Germinal center (tissue), 1 donor: ENCODE data around the gene PTDSS2.
A peak's percentile ranks its signal among the peaks of the same experiment; 100 is the strongest.
"Not testable (repeated sequence)": the region's sequence is repeated elsewhere in the genome, so short reads cannot be mapped to it uniquely, and the experiment has no call there.

Experiments used
- DNase-seq: peaks from one replicate; pipeline ENCODE4 v3.0.0; 2012; ENCODE audit warnings: mixed read lengths, low spot score

PTDSS2 gene

GRCh38 chr11:506238-506994 is 56.3 kb downstream of the PTDSS2 start:
- DNase-seq = peak; percentile 97

DNA sequence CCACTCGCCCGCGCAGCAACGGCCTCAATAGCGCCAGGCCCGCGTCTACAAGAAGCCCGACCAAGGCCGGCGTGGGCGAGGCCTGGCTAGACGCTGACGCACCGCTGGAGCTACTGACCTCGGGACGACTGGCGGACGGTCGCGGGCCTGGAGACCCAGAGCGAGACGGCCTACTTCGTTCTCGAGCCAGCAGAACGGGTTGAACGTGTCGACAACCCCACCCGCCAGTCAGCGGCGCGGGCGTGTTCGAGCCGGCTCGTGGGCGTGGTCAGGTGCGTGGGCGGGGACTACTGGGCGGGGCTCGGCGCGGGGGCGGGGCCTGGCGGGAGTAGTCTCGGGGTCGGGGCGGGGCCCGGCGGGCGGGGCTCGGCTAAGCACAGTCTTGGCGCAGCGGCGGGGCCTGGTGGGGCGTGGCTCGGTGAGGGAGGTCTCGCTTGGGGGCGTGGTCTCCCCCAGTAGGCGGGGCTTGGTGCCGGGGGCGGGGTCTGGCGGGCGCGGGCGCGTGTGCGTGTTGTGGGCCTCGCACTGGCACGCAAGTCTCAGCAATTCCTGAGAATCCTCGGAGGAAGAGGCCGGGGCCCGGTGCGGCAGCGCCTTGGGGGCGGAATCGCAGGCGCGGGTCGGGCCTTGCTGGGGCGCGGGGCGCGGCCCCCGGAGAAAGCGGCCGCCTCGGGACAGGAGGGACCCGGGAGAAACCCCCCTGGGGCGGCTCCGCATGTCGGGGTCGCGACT is 57.1 kb downstream of the PTDSS2 start, which contains the start of gene RNH1:
Gene RNH1 (minus strand): TSS at position 248 of the 732 bp plus-strand sequence. CDS start 5,080 bp downstream, outside the sequence.
- peak; percentile 99 for DNase-seq

DNA sequence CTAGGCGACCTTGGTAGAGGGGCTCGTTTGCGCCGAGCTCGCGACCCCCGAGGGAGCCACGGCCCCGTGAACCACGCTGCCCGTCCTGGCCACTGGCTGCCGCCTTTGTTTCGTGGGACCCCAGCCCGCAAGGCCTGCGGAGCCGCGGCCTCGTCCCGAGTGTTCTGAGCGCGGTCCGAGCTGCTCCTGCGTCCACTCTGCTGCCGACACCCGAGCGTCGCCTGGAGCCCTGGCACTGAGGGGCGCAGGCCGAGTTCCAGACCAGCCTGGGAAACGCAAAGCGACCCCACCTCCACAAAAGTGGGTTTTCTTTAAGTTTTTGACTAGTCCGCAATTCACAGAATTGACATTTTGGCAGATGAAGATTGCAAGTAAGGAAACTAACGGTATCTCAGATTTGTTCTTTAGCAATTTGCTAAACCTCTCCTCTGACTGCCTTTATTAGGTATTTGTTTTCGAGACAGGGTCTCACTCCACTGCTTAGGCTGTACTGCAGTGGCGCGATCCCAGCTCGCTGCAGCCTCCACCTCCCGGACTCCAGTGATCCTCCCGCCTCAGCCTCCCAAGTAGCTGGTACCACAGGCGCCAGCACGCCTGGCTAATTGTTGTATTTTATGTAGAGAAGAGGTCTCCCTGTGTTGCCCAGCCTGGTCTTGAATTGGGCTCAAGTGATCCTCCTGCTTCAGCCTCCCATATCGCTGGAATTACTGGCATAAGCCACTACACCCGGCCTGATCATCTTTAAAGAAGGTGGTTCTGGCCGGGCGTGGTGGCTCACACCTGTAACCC is 57.8 kb downstream of the PTDSS2 start:
- no peak for DNase-seq

DNA sequence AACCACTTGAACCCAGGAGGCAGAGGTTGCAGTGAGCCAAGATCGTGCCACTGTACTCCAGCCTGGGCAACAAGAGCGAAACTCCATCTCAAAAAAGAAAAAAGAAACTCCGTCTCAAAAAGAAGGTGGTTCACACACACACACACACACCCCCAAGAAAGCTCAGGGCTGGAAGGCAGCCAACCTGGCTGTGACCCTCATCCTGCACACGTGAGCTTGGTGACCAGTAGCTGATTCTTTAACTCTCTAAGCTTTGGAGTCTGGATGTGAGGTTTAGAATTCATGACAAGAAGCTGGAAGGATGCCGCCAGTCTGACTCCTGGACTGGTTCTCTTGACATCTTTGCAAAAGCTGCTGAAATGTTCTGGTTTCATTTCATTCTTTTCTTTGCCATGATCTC is 58.9 kb downstream of the PTDSS2 start:
- DNase-seq = no peak

GRCh38 chr11:512761-513595 is 62.9 kb downstream of the PTDSS2 start:
- DNase-seq = no peak

DNA sequence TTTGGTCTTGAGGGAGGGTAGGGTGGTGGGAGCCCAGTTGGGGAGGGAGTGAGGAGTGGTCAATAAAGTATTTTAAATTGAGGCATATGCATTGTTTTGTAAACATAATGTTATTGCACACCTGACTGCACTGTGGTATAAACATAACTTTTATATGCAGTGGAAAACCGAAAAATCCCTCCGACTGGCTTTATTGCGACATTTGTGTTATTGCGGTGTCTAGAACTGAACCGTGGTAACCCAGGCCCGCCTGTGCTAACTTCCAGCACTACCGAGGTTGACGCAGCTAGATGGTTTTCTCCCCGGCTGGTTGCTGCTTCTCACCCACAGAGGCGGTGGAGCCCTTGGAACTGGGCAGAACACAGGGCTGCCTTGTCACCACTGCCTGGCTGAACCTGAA is 64.5 kb downstream of the PTDSS2 start:
- no peak for DNase-seq

DNA sequence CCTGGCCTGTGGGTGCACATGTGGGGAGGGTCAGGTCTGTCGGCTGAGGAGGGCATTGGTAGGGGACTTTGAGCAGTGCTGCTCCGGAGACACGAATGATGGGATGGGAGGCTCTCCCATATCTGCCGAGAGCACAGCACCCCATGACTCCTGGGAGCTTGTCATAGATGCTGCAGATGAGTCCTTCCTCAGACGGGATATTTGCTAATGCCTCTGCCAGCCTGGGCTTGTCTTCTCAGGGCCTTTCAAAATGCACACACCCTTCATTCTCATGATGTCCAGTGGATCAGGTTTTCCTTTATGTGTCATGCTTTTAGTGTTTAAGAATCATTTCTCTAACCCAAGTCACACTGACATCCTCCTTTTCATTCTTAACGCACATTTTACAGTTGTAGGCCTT is 65.1 kb downstream of the PTDSS2 start:
- no peak for DNase-seq

- DNase-seq = no peak
These were observed 66.3 kb downstream of the PTDSS2 start for GRCh38 chr11:516400-516799.

DNA sequence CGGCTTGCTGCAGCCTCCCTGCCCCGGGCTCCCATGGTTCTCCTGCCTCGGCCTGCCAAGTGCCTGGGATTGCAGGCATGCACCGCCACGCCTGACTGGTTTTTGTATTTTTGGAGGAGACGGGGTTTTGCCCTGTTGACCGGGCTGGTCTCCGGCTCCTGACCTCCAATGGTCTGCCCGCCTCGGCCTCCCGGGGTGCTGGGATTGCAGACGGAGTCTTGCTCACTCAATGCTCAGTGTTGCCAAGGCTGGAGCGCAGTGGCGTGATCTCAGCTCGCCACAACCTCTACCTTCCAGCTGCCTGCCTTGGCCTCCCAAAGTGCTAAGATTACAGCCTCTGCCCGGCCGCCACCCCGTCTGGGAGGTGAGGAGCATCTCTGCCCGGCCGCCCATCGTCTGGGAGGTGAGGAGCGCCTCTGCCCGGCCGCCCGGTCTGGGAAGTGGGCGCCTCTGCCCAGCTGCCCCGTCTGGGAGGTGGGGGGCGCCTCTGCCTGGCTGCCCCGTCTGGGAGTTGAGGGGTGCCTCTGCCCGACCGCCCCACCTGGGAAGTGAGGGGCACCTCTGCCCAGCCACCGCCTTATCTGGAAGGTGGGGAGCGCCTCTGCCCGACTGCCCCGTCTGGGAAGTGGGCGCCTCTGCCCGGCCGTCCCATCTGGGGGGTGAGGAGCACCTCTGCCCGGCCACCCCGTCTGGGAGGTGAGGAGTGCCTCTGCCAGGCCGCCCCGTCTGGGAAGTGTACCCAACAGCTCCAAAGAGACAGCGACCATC is 67.0 kb downstream of the PTDSS2 start:
- DNase-seq = not testable (repeated sequence)

DNA sequence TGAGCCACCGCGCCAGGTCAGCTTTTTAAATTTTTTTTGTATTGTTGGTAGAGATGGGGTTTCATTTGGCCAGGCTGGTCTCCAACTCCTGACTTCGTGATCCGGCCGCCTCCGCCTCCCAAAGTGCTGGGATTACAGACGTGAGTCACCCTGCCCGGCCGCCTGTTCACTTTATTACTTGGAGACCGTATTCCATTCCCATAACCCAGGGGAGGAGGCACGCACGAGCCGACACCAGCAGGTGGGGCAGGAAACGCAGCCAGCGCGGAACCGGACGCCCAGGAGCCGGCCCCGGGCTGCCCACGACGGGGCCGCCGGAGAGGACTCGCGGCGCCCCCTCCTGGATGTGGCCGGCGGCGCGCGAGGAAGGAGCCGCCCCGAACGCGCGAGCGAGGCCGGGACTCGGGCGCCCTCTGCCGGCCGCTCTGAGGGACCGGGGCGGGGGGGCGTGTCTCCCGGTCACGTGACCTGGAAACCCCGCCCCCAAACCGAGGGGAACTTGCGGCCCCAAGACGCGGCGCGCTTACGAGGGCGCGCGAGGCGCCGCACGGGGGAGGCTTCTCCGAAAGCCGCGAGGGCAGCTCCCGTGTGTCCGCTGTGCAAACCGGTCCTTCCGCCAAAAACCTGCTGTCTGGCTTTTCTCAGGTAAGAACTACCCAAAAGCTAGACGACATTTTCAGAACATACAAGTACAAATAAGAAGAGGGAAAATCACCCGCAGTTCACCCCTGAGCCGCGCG is 68.6 kb downstream of the PTDSS2 start:
- DNase-seq = peak; percentile 92

DNA sequence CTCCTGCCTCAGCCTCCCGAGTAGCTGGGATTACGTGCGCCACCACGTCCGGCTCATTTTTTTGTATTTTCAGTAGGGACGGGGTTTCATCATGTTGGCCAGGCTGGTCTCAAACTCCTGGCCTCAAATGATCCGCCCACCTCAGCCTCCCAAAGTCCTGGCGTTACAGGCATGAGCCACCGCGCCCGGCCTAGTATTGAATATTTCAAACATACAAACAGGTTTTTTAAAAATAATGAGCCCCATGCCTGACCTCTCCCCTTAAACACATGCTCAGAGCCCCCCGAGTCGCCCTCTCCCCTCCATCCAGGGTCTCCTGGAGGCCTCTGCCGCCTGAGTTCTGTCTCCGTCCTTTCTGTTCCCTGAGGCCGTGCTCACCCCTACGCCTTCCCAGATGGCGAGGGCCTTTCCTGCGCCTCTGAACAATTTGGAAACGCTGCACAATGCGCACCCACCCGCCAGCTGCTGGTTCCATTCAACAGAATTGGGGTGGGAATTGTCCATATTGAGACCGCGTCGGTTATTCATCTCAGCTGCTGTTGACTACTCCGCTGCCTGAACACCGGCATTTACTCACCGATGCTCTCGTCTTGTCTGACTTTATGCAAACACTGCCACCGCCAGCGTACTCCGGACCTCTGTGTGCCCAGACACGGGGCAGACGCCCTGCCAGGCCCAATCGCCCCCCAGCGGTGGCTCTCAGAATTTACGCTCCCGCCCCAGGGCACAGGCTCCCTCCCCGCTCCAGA is 70.5 kb downstream of the PTDSS2 start:
- DNase-seq = no peak

DNA sequence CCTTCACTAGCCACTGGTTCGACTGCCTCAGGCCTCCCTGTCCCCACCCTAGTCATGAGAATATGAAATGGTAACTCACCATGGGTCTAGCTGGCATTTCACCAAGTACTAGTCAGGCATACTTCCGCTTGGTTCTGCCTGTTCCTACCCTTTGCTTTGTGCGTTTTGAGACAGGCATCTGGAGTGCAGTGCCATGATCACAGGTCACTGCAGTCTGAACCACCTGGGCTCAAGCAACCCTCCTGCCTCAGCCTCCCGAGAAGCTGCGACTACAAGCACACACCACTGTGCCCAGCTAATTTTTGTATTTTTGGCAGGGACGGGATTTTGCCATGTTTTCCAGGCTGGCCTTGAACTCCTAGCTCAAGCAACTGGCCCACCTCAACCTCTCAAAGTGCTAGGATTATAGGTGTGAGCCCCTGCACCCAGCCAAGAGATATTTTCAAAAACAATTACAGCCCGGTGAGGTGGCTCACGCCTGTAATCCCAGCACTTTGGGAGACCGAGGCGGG is 71.2 kb downstream of the PTDSS2 start:
- no peak for DNase-seq

- no peak for DNase-seq
These were observed 76.1 kb downstream of the PTDSS2 start for GRCh38 chr11:526192-526591.

DNA sequence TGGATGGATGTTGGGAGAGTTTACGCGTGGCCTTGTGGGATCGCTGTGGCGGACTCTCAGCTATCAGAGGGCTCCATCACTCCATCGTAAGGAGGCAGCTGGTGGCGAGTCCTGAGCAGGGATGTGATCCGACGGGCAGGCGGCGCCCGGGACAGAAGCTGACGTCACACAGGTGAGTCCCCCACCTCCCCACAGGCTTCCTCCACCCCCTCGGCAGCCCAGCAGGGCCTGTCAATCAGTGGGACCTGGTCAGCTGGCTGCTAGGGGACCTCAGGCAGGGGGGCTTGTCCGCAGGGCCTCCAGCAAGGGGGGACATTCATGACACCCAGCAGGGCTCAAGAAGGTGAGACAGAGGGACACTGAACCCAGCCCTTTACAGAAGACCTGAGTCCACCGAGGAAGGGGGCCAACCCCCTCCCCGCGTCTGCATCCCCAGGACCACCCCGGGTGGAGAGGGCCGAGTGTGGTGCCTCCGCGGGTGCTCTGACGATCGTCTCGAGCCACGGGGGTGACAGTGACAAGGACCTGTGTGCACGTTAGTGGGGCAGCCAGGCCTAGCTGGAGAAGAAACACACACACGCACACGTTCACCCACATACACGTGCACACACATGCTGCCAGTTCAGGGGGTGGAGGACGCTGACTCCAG is 78.2 kb downstream of the PTDSS2 start:
- DNase-seq = no peak

DNA sequence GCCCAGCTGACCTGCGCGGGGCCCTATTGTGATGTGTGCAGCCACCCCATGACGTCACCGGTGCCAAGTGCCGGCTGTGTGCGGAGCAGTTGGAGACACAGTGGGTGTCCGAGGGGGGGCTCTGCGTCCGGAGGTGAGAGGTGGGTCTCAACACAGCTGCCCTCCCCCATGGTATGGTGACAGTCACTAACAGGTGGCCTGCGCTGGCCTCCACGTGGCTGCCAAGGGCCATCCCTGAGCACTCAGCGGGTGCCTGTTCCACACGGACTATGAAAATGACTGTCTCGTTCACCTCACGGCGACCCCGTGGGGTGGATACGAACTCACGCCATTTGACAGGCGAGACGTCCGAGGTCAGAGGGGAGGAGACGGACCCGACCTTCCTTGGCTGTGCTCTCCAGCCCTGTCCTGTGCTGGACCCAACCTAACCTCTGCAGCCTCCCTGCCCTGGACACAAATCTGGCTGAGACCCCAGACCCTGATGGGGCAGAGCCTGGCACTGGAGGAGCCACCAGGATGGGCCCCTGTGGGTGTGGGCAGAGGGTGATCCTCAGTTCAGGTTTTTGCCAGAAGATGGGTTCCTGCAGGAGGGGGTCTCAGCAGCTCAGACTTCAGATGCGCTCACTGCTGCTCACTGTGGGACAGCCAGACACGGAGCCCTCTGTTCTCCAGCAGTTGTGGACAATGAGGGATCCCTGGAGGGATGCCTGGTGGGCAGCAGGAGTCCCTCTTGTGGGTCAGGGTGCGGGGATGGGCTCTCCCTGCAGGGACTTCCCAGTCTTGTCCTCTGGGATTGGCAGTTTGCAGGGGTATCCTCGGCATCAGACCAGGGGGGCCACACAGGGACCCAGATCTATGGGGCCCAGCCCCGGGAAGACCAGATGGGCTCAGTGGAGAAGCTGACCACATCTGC is 79.0 kb downstream of the PTDSS2 start:
- no peak for DNase-seq

DNA sequence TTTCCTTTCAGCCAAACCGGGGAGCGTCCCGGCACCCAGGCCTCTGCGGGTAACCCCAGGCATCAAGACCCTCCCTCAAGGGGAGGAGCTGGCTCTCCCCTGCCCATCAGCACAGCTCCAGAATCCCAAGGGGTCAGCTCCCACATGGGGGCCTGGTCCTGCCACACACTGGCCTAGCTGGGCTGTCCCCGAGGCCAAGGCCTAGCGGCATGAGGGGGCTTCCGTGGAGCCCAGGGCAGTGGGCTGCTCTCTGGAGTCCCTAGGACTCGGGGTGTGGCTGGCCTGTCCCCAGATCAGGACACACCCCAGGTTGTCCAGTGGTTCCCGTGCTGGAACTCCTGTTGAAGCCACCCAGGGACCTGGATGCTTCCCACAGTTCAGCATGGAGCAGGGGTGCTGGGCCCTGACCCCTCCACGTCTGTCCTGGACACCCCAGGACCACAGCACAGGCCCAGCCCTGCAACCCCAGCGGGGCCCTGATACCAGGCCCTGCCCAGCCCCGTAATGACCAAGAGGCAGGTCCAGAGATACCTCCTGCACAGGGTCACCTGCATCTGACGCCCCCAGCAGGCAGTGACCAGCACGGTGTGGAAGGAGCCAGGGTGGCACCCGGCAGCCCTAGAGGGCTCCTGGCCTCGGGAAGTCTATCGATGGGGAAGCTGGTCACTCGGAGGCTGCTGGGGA is 79.8 kb downstream of the PTDSS2 start:
- DNase-seq = no peak
